ENCODE measurements around the gene PRRX2.

GRCh38 chr9:129685220-129685932 lies 19.9 kb downstream of the PRRX2 start:
- TF ChIP-seq, protein P1, sequence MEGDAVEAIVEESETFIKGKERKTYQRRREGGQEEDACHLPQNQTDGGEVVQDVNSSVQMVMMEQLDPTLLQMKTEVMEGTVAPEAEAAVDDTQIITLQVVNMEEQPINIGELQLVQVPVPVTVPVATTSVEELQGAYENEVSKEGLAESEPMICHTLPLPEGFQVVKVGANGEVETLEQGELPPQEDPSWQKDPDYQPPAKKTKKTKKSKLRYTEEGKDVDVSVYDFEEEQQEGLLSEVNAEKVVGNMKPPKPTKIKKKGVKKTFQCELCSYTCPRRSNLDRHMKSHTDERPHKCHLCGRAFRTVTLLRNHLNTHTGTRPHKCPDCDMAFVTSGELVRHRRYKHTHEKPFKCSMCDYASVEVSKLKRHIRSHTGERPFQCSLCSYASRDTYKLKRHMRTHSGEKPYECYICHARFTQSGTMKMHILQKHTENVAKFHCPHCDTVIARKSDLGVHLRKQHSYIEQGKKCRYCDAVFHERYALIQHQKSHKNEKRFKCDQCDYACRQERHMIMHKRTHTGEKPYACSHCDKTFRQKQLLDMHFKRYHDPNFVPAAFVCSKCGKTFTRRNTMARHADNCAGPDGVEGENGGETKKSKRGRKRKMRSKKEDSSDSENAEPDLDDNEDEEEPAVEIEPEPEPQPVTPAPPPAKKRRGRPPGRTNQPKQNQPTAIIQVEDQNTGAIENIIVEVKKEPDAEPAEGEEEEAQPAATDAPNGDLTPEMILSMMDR (IDR thresholded peaks at IDR 0.05): no peak
- TF ChIP-seq POLR2A (IDR thresholded peaks at IDR 0.05): no peak
